GM21526 (cell line): ENCODE measurements around the gene MAPKAPK5.
"Not testable (repeated sequence)": the region's sequence is repeated elsewhere in the genome, so short reads cannot be mapped to it uniquely, and the experiment has no call there.

ENCODE experiments used
- ATAC-seq: cut with Tn5 transposase; IDR thresholded peaks from one replicate; pipeline ENCODE4 v1.9.1; 2021; ENCODE audit warnings: moderate library complexity; ENCODE audit not compliant: unreplicated experiment, low FRiP score

Gene MAPKAPK5

DNA sequence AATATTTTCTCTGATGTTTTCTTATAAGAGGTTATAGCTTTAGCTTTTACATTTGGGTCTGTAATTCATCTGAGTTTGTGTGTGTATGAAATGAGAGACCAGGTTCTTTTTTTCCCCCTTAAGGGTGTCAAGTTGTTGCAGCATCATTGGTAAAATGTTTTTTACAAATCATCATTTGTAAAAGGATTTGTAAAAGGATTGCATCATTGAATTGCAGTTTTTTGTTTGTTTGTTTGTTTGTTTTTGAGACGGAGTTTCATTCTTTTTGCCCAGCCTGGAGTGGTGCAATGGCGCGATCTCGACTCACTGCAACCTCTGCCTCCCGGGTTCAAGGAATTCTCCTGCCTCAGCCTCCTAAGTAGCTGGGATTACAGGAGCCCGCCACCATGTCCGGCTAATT, 31.1 kb downstream of the MAPKAPK5 start:
- no peak for ATAC-seq

DNA sequence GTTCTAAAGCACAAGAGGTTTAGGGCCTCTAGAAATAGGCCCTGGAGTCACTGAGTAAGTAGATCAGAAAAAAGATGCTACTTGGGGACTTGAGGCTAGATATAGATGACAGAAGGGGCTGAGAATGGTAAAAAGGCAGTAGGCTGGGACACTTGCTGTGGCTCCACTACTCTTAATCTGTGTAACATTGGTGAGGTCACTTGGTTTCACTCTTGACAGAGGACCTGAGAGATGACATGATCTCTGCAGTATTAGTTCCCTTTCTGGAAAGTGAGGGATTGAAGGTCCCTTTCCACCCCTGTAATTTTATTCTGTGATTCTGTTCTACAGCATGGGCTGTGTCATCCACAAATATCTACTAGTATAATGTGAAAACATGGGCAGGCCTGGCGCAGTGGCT, 39.7 kb downstream of the MAPKAPK5 start:
- no peak for ATAC-seq

DNA sequence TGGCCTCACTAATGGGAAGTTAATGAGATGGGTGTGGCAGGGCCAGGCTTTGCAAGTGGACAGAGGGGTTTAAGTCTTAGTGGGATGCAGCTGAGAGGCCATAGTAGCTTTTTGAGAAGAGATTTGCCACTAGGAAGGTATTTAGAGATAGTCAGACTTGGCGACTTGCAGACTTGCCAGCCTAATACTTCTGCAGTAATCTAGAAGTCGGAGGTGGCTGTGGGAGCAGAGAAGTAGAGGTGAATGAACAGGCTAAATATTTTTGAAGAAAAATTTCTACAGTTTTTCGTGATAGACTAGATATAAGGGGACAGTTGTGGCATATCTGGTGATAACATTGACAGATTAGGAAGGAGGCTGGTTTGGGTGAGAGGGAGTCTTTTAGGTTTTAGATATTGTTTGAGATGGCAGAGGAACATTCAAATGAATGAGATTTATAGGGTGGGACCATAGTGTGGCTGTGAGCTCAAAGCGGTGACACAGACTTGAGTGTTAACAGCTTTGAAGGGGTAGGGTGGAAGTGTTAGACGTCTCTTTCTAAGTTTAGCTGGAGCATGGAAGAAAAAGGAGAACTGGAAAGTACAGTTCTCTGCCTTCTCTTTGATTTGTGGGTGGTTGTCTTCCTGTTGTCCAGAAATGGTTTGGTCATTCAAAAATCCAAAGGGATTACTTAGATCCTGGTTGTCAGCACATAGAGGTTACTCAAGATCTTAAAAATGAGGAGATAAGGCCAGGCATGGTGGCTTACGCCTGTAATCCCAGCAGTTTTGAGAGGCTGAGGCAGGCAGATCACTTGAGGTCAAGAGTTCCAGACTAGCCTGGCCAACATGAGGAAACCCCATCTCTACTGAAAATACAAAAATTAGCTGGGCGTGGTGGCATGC, 44.9 kb downstream of the MAPKAPK5 start:
- no peak for ATAC-seq

DNA sequence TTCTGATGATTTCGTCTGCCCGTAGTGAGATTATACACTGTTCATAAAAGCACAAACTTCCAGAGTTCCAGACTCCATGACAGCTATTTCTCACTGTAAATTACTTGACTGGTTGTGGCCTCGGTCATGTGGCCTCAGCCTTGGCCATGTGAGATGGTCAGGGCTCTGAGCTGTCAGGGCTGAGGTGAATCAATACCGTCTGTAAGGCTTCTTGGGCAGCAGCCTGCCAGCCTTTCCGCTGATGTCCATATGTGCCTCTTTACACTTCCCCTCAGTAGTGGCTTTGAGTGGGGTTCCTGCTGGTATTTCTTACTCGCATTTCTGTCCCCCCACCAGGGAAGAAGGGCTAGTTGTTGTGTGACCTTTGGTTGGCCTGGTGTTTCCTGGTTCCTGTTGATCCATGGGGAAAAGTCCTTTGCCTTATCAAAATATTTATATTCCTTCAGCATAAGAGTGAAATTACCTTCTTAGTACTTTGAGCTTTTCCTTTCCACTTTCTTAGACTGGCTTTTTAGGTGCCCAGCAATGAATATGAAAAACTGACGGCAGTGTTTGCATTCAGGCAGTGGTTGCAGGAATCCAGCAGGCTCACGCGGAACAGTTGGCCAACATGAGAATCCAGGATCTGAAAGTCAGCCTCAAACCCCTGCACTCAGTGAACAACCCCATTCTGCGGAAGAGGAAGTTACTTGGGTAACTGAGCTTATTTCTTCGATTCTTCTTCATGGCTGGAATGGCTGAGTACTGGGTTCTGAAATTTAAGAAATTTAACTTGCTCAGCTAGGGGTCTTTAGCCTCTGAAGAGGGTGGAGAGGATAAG, 46.1 kb downstream of the MAPKAPK5 start:
- ATAC-seq = no peak

DNA sequence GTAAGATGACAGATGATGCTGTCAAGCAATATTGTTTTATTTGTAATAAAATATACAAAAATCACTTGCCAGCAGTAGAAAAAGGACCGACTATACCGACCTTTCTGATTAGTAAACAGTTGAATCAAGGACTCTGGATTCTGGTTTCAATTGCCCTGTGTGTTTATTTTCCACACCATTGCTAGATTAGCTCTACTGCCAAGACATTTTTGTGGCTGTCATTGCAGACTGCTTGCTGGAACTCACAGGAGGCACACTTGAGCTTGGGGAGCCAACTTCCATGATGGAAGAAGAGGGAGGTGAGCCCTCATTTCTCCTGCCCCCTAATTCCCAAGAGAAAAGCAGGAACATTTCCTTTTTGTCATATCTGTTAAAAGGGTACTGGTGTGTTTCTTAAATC, 51.3 kb downstream of the MAPKAPK5 start:
- ATAC-seq = no peak

DNA sequence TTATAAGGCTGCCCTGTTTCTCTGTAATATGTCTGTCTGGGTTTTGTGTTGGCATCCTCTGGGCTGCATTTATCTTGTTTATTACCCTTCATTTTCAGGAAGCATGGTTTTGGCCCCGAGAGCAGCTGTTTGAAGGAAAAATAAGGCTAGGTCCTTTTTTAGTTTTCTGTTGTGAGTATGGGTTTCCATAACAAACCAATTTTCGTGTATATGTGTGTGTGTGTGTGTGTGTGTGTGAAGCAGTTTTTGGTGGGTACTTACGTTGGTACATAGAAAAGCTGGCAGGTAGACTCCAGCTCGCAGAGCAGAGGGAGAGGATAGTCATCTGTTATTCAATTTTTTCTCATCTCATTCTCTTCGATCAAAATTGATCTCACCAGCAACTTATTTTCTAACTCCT, 52.5 kb downstream of the MAPKAPK5 start:
- ATAC-seq = no peak

DNA sequence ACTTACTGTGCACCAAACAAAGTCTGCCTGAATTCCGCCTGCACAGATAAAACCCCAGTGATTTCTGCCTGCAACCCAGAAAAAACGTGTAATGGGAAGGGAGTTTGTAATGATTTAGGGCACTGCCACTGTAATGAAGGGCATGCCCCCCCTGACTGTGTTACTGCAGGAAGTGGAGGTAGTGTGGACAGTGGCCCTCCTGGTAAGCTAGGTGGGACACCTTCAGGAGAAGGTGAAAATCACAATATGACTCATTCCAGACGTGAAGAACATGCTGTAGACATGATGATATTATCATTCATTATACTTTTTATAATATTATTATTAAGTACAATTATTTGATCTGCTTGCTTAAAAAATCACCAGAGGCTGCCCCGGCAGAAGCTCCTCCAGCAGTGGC, 59.2 kb downstream of the MAPKAPK5 start:
- ATAC-seq = no peak

DNA sequence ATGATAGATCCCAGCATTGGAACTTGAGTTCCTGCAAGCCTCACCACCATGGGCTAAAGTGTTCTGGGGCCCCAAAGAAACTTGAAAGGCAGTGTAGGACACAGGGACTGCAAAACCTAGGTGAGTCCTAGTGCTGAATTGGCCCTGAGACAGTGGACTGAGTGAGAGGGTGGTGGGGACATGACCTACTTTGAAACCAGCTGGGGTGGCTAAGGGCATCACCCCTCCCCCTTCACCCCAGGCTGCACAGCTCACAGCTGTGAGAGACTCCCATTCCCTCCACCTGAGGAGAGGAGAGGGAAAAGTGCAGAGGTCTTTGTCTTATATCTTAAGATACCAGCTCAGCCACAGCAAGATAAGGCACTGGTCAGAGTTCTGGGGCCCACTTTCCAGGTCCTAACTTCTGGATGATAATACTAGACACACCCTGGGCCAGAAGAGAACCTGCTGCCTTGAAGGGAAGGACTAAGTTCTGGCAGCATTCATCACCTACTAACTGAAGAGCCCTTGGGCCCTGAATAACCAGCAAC, 62.5 kb downstream of the MAPKAPK5 start:
- ATAC-seq = no peak

DNA sequence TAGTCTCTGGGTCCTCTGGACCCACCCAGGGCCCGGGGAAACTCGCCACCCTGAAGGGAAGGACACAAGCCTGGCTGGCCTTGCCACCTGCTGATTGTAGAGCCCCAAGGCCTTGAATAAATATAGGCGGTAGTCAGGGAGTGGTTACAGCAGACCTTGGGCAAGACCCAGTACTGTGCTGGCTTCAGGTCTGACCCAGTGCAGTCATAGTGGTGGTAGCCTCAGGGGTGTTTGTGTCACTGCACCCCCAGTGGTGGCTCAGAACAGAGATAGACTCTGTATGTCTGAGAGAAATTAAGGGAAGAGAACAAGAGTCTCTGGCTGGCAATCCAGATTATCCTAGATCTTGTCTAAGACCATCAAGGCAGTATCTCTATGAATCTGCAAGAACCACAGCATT, 63.5 kb downstream of the MAPKAPK5 start:
- no peak for ATAC-seq

DNA sequence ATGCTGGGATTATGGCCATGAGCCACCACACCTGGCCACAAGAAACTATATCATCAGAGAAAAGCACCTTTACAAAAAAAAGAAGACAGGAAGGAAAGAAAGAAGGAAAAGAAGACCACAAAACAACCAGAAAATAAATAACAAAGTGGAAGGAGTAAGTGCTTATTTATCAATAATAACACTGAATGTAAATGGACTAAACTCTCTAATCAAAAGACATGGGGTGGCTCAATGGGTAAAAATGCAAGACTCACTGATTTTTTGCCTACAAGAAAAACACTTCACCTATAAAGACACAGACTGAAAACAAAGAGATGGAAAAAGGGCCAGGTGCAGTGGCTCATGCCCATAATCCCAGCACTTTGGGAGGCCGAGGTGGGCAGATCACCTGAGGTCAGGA, 65.7 kb downstream of the MAPKAPK5 start:
- ATAC-seq = no peak

DNA sequence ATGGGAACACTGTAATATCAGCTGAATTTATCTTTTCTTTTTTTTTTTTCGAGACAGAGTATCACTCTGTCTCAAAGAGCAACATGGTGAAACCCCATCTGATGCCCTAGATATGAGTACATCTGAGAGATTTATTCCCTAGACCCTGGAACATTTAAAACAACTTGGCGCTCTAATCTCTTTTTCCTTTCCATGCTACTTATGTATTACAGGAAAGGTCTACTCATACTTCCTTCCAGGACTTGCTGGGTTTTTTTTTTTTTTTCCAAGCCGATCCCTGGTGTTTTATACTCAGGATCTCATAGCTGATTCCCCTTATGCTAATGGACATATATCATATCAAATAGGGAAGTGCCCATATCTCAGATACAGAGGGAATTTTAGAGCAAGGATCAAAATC, 83.1 kb downstream of the MAPKAPK5 start:
- ATAC-seq = no peak

DNA sequence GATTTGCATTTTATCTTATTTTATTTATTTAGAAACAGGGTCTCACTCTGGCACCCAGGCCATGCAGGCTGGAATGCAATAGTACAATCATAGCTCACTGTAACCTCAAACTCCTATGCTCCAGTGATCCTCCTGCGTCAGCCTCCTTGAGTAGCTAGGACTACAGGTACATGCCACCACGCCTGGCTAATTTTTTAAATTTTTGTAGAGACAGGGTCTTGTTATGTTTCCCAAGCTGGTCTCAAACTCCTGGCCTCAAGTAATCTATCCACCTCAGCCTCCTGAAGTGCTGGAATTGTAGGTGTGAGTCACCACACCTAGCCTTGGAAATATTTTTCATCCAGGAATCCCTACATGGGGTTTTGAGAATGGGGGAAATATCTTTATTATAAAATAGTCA, 84.6 kb downstream of the MAPKAPK5 start:
- ATAC-seq = no peak

DNA sequence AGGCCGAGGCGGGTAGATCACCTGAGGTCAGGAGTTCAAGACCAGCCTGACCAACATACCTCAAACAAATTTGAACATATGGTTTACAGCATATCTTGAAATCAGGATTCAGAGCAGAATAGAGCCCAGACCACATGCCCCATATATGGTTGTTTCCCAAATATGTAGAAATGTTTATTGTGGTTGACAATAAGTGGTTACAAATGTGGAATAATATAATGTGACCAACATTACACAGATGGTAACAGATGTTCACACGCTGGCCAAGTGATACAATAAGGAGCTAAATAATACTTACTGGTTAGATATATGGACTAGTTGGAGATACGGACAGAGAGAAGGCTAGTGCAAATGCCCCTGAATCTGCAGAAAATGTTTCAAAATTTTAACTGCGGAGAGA, 85.3 kb downstream of the MAPKAPK5 start:
- ATAC-seq = no peak

DNA sequence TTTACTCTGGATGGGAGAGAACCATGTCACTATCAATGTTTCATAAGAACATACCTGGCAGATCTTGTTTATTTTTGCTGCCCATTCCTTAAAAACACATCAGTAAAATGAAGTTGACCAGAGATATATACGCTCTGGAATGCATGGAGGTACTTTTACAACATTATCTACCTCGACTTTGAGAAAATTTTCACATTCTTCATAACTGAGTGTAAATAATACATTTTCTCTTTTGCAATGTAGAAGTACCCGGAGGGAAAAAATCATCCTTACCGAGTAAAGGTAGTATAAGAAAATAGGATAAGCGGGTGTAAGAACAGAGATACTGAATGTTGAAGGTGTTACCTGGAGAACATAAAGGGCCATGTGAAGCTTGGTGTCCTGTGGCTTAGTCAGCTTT, 90.2 kb downstream of the MAPKAPK5 start:
- ATAC-seq = no peak

DNA sequence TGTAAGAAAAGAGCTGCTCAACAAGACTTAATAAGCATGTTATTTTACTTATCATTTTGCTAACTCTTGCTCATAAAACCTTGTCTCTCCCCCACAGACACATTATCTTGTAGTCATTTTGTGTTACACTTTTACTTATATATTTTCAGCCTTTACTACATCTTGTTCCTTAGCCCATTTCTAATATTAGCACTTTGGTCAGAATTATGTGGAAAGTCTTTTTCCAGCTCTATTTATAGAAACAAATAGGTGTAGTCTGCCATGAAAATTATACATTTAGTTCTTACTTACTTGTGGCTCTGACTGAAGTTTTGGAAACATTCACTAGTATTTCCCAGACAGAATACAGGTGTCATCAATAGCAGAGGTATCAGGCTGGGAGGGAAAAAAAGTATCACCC, 94.8 kb downstream of the MAPKAPK5 start:
- ATAC-seq = no peak

DNA sequence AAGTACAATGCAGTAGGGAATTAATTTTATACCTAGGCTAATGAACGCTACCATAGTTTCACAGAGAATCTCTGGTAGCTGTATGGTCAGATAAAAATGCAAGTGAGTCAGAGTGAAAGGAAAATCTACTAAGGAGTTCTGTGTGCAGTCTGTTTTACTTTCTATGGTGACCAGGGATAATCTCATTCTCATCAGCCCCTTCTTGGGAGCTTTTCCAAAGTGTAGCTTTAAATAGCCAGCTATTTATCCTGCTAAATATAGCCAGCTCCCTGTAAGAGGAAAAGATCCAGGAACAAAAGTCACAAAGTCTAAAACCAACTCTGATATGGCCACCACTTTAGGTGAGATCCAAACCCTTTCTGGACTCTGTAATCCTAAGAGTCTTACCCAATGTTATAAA, 95.4 kb downstream of the MAPKAPK5 start:
- ATAC-seq = no peak

DNA sequence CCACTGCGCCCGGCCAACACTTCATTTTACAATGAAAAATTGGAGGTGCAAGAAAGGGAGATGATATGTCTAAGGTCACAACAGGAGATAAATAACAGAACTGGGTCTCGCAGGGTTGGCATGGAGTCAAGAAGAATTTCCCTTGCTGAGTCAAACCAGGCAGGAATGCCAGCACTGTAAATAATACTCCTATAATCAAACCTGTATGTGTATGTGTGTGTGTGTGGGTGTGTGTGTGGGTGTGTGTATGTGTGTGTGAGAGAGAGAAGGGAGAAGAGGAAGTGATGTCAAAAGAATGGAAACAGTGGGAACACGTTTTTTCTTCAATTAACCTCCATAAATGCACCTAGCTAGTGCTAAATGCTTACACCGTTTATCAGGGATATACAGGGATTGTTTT, 100.5 kb downstream of the MAPKAPK5 start:
- ATAC-seq = no peak

DNA sequence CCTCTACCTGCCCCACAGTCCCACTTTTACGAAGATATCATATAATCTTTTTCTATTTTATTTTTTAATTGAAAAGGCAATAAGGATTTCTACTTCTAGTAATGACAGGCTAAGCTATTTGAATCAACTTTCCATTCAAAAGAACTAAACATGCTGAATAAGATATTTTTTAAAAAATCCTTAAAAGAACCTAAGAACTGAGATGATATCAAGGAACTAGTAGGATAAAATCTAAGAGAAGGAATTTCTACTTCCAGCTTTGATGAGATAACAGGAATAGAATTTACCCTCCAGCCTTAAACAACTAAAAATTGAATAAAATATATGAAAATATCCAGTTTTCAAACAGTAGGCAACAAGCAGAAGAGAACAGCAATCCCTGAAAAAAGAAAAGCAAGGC, 101.9 kb downstream of the MAPKAPK5 start:
- no peak for ATAC-seq

DNA sequence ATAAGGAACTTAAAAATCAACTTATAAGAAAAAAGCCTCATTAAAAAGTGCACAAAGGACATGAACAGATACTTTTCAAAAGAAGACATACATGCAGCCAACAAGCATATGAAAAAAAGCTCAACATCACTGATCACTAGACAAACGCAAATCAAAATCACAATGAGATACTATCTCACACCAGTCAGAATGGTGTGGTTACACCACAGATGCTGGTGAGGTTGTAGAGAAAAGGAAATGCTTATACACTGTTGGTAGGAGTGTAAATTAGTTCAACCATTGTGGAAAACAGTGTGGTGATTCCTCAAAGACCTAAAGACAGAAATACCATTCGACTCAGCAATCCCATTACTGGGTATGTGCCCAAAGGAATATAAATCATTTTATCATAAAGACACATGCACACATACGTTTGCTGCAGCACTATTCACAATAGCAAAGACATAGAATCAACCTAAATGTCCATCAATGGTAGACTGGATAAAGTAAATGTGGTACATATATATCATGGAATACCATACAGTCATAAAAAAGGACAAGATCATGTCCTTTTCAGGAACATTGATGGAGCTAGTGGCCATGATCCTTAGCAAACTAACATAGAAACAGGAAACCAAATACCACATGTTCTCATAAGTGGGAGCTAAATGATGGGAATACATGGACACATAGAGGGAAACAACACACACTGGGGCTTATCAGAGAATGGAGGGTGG, 109.1 kb downstream of the MAPKAPK5 start:
- ATAC-seq = not testable (repeated sequence)
